ENCODE measurements around the gene NPC1.
"Not testable (repeated sequence)": the region's sequence is repeated elsewhere in the genome, so short reads cannot be mapped to it uniquely, and the experiment has no call there.

NPC1 gene
- 41.6 to 69.5 (median 42.6) reads per million in 3 experiments for total RNA-seq

DNA sequence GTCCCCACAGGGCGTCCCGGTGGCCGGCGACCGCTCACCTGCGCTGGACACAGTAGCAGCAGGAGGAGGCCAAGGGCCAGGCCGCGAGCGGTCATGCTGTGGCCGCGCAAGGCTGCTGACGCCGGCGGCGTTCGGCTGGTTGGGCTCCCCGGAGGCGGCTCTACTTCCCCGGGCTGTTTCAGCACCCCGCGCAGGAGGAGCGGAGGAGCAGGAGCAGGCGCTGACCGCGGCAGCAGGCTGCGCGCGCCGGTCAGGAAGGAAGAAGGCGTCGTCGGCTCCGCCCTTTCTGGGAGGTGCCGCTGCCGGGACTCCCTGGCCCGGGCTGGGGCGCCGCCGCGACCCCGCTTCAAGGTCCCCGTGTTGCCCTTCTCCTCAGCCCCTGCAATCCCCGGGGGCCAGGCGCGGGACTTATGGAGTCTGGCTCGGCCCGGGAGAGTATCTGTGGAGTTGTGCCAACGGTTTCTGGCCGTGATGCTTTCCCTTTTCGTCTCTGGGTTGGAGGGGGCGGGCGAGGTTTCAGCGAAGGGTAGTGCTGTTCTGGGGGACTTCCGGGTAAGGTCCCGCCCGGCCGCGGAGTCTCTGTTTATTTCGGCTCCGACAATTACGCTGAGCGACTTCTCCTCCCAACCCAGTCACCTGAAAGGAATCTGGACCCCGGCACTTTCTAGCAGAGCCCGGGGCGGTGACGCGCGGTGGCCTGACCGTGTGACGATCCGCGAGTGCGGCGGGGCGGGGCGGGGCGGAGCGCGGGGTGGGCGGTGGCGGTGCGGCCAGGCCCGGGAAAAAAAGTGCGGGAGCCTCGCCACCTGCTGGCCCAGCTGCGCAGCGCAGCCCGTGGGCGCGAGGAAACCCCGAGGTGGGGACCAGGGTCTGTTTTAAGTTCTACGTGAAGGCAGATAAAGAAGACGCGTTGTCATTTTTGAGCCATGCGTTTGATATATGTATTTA, at the start of gene NPC1:
Gene NPC1 (minus strand): TSS at position 258 of the 948 bp plus-strand sequence. CDS start 163 bp downstream, at position 95.
- peak; percentile 93 for DNase-seq

DNA sequence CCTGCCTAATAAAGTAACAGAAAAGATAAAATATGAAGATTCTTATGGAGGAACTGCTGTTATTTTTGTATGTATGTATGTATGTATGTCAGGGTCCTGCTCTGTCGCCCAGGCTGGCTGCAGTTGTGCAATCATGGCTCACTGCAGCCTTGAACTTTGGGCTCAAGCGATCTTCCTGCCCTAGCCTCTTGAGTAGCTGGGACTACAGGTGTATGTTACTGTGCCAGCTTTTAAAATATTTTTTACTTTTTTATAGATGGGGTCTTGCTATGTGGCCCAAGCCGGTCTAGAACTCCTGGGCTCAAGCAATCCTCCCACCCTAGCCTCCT, 49.7 kb upstream of the NPC1 start:
- DNase-seq, result no peak

DNA sequence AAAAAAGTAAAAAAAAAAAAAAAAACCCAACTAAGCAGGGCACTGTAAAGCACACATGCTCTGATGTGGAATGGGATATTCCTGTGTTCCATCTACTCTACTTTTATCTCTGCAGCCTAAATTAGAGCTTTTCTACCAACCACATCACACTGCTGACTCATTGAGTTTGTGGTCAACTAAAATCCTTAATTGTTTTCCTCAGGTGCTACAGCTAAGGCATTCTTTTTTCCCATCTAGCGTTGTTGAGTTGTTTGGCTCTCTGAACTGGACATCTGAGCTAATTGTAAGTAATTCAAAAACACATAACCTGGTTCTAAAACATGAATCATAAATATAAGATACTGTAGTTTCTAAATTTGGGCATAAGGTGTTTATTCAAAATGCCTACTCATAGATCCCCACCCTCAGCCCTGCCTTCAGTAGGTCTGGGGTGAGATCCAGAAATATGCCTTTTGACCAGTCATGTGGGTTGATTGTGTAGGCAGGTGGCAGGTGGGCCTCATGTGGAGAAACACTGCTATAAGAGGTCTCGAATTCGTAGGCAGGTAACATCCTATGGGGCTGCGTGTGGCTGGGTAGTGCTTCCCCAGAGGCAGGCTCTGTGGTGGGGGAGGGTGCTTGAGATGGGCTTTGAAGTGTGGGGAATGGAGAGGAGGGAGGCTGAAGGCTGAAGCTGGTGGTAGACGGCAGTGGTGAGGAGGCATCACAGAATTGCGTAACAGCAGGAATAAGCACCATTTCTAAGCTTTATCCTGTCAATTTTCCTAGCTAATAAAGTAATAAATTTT, 49.2 kb upstream of the NPC1 start:
- no peak for DNase-seq

DNA sequence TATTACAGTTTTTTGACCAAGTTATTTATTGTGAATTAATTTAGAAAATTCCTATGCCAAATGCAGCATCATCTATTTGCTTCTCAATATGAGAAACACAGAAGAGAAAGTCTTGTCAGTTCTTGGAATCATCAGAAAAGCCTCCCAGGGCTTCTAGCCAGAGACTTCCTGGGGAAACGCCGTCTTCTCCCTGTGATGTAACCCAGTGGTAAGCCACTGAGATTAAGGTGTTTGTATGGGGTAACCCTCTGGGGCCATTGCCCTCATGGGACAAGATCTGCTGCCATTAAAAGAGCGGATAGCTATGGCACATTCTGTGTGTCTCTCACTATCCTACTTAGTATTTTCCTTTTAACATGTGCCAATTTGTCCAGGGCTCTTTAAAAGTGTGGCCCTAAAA, 48.4 kb upstream of the NPC1 start:
- DNase-seq, result no peak

DNA sequence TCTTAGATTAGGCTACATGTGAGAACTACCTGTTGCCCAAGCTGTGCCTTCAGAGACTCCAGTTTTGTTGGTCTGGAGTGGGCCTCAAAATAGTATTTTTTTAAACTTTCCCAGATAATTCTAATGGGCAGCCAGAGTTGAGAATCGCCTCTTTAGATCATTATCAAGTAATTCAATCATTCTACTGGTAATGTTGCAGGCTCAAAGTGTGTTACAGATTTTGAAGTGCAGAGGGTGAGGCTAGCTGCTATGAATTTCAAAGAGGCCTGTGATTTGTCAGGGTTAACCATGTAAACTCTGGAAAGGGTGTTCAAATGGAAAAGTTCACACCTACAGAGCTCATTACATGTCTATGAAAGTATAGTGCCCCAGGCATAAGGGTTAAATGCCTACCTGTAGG, 46.3 kb upstream of the NPC1 start:
- DNase-seq, result no peak

DNA sequence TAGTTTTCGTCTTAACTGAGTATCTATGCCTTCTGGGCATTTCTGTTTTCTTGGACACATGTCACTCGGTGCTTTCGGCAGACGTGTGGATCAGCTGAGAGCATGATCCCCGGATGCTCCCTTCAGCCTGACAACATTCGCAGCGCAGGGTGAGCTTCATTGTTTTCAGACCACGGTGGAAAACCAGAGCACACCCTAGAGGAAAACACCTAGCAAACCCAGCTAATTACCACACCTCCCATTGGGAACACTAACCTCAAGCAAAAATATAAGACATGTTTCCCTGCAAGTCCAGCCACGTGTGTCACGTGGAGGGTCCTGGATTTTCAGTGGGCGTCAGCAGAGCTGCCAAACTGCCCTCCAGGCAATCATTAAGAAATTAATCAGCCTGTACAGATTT, 45.4 kb upstream of the NPC1 start:
- DNase-seq, result no peak

DNA sequence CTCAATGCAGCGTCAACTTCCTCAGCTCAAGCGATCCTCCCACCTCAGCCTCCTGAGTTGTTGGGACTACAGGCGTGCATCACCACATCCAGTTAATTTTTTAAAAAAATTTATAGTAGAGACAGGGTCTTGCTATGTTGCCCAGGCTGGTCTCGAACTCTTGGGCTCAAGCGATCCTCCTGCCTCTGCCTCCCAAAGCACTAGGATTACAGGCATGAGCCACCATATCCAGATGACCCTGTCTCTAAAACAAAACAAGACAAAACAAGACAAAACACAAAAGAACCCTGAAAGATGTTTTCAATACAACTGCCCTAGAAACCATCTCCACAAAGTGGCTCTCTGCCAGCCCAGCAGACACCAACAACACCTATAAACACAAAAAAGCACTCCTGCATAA, 45.0 kb upstream of the NPC1 start:
- DNase-seq, result no peak

DNA sequence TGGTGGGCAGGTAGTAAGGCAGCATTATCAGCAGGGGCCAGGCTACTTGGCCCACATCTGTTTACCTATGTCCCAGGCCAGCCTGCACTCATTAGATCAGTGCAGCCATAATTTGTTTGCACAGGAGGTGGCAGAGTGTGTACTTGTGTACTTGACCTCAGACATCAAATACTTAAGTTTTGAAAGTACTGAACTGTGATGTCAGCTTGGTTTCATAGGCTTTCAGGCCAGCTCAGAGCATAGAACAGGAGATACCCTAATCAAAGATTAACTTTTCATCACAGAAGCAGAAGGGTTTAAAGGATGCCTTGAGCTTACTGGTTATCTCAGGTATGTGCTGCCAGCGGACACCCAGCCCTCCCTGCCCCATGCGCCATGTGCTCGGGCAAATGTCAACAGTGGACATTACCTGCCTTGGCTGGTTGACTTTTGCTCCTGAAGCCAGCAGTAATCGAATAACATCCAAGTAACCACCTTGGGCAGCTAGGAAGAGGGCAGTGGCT, 43.2 kb upstream of the NPC1 start:
- DNase-seq, result no peak

DNA sequence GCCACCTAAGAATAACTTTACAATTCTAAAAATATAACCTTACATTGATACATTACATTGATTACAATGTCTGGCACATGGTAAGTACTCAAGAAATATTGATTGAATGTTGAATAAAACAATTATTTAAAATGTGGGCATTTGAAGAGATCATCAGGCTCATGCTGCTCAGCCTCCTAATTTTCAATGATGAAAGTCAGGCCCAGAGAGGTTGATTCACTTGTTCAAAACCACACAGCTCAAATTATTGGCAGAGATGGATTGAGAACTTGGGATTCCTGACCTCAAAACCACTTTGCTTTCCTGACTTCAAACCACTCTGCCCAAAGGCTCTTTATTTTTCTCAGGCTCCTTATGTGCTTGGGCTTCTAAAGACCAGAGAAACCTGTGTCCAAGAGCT, 41.7 kb upstream of the NPC1 start:
- DNase-seq, result no peak

DNA sequence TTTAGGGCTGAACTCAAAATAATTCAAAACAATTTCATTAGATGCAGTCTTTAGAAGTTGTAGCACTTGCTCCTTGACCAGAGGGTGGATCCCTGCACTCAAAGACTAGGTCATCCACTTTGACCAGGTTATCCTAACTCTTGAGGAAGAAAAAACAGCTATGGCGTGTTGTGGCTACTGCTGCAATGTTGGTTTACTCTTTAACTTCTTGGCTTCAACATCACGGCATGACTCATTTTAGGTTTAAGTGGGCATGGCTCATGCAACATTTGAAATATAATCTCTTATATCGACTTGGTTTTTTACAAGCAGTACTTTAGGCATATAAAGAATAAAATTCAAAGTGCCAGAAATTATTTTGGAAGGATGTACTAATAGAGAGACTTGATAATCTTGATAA, 41.0 kb upstream of the NPC1 start:
- no peak for DNase-seq

DNA sequence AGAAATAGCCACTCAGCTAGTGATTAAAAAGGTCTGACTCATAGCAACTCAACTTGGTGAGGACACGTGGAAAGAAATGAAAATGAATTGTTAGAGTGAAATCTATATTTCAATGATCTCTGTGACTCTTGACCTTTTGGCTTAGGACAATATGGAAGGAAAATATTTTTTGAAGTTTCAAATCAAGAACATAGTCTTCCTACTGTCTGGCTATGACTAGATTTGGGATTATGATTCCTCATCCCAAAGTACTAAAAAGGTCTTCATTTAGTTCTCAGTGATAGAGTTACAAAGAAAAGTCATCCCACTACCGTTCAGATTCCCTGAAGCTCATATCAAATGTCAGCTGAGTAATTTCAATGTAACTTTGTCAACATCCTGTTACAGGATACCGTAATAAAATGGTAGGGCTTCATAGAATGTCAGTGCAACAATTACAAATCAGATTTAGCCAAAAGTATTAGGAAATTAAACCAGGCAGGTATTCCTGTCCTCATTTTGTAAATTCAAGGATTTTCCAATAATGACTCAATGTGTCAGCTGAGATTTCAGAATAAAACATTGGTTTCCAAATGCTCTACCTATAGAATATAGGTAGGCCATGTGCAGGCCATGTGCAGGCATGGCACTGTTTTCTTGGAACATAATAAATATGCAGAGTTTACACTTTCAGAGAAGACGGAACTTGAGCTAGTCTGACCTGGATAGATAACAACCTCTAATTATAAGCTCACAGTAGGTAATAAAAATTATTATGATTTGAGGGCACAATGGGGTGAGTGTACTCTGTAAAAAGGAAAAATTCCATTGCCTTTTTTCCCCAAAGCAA, 40.4 kb upstream of the NPC1 start:
- no peak for DNase-seq

DNA sequence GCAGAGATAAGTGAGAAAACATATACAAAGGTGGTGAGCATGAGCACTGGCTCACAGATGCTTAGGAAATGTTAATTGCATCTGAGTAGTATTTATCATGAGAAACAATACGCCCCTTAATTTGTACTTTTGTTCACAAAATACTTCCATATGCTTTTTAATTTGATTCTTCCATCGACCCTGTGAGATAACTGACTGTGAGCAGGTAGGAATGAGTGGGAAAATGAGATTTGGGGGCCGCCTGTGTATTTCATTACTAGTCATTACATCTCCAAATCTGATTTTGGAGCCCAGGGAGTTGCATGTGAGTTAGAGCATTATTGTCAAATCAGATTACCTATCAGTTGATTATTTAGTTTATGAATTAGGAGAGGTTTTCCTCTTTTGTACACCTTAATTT, 36.7 kb upstream of the NPC1 start:
- DNase-seq, result no peak

DNA sequence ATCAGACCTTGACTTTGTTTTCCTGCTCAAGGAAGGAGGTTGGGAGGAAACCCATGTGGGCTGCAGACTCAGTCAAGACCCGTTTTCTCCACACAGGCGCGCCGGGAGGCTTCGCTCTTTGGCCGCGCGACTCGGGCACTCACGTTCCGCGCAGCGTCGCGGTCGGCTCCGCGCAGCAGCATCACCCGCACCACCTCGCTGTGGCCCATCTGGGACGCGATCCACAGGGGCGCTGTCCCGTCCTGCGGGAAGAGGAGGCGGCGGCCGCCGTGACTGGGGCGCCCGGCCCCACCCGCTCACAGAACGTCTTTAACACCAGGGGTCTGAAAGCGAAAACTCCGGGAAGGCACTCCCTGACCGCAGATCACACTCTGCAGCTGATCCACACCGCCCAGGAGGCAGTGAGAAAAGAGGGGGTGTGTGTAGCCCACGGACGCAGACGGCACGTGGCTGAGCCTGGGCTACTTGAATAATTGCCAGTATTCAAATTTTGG, 33.1 kb upstream of the NPC1 start:
- no peak for DNase-seq

DNA sequence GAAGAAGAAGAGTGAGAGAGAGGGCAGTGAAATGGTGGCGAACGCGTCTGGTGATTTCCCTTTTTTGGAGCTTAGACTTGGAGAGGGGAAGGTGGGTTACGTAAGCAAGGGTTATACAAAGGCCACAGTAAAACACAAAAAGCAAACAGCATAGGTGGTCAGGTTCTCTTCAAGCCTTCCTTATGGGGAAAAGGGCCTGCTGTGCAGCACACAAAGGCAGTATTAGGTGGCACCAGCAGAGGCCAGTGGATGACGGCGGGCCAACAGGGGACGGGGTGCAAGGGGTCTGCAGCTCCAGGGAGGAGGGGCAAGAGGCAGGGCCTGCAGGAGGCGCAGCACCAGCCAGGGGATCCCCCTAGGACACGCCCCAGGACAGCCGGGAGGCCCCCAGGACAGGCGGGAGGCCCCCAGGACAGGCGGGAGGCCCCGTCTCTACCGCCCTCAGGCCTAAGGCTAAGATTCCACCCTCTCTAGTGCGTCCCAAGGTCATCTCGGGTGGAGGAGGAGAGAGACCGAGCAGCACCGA, 32.6 kb upstream of the NPC1 start:
- DNase-seq, result no peak

DNA sequence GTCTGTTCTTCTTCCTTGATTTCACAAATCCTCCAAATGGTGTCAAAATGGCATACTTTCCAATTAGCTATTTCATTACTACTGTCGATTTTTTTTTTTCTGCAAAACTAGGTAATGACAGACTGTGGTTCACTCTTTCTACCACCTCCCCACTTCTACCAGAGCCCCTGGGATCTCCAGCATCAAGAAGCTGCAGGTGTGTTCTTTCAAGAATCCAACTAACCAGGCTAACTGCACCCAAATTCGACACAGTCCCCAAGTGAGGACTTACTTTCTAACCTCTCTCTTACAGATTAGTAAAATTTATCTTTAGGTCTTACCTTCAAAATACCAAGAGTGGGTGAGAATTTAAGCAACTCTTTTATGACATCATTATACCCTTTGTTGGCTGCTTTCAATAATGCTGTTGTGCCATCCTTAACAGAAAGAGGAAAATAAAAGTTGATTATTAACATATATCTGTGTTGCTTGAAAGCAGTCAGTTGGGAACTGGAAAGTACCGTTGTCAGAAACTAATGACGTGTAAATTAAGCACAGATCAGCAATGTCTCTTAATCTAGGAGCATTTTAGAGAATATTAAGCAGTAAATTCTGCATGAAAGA, 31.2 kb upstream of the NPC1 start:
- no peak for DNase-seq

DNA sequence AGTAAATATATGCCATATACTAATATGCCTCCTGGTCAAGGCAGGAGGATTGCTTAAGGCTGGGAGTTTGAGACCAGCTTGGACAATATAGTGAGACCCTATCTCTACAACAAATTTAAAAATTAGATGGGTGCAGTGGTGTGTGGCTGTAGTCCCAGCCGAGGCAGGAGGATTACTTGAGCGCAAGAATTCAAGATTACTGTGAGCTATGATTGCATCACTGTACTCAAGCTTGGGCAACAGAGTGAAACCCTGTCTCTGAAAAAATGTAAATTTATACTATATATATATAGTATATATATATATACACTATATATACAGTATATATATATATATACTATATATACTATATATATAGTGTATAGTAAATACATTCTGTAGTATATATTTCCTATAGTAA, 30.0 kb upstream of the NPC1 start:
- DNase-seq, result no peak

DNA sequence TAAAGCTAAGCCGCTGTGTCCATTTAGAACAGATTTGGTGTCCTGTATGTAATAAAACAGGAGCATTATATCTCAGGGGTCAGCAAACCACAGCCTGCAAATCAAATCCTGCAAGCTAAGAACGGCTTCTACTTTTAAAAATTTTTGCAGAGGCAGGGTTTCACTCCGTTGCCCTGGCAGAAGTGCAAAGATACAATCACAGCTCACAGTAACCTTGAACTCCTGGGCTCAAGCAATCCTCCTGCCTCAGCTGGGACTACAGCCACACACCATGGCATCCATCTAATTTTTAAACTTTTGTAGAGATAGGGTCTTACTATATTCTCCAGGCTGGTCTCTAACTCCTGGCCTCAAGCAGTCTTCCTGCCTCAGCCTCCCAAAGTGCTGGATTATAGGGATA, 28.6 kb upstream of the NPC1 start:
- no peak for DNase-seq

DNA sequence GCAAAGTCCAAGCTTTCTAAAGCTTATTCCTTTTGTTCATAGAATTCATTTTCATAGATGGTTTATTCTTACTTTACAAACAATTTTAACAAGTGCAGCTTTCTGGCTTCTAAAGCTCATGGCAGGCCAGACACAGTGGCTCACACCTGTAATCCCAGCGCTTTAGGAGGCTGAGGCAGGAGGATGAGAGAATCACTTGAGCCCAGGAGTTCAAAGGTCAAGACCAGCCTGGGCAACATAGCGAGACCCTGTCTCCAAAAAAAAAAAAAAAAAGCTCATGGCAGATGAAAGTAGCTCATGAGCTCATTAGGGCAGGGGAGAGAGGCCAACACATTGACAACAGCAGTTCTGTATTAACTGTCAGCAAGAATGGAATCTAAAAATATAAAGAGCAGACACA, 28.1 kb upstream of the NPC1 start:
- DNase-seq, result no peak

DNA sequence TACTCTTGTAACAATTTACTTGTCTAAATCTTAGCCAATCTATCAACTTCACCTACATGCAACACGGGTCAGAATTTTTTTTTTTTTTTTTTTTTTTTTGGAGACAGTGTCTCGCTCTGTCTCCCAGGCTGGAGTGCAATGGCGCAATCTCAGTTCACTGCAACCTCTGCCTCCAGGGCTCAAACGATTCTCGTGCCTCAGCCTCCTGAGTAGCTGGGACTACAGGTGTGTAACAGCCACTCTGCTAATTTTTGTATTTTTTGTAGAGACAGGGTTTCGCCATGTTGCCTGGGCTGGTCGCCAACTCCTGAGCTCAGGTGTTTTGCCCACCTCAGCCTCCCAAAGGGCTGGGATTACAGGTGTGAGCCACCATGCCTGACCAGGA, 26.8 kb upstream of the NPC1 start:
- not testable (repeated sequence) for DNase-seq

DNA sequence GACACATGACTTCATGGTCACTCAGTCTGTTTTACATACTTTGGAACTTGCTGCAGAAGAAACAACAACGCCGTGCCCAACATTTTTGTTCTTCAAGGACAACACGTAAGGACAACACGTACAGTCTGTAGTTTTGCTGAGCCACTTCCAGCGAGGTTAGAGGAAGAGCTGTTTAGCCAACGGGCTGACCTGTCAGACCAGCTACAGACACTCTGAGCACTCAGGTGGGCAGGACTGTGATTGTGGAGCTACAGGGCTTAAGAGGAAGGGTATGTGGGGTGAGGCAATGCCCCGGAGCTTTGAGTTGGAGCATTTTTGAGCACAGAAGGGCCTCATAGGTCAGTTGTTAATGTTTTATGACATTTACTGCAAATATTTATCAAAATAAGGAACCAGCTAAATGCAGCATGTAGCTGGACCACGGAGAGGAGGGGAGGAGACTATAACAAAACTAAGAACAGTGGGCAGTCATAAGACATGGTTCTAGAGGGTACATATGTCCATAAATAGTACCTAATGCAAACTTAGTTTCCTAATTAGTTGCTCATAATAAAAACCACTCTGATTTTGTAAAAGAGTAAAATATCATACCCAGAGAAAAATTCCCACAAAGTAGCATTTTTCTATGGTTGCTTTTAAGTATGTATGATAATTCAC, 26.3 kb upstream of the NPC1 start:
- DNase-seq, result no peak

DNA sequence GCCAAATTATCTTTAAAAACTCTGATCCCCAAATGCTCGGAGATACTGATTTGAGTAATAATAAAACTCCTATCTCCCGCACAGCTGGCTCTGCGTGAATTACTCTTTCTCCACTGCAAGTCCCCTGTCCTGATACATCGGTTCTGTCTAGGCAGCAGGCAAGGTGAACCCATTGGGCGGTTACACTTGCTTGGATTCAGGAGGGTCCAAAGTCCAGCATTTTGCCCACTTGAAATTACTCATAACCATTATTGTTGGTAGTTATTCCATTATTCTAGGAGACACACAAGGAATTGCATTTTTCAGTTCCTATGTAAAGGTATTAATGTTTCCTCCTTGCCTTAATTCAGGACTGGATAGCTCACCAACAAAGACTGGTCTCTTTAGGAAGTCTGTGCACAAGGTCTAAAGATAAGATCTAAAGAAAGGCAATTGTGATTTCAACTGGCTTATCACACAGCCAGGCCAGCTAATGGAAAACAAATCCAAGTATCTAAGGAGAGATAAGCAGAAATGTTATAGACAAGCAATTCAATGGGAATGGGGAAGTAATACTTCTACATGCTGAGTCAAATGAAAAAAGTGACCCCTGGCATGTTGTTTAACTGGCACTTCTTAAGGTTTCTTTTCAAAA, 23.2 kb upstream of the NPC1 start:
- DNase-seq, result no peak

Measured in central memory CD4-positive, alpha-beta T cell (primary cell).